ENCODE measurements around the gene DLG2. TPM values are rescaled to one million over a fixed set of nuclear protein-coding genes. Genes with fewer than 3 reads are reported as not detected.

The DLG2 gene
- total and polyA plus RNA-seq, 2 of the 8 experiments (the other 6 are each of a cell fraction or from before 2014, with no cell fraction given) = 1.7 to 14.3 TPM

GRCh38 chr11:84882056-84882455, 745.1 kb downstream of the DLG2 start (continued):
- TF ChIP-seq RNF2 (IDR thresholded peaks at IDR 0.05; ENCODE audit: borderline replicate concordance, low read depth, low read length, missing control alignments, poor library complexity, severe bottlenecking) (no peak), CTBP2 (IDR thresholded peaks at IDR 0.05; ENCODE audit: borderline replicate concordance, insufficient read depth, insufficient read length, low read length) (no peak), KDM5A (IDR thresholded peaks at IDR 0.05; ENCODE audit: low read length) (no peak), KDM1A (IDR thresholded peaks at IDR 0.05; ENCODE audit: borderline replicate concordance, low read length) (no peak), TCF12 (IDR thresholded peaks at IDR 0.05; ENCODE audit: low read depth, low read length) (no peak), HDAC2 (IDR thresholded peaks at IDR 0.05; ENCODE audit: borderline replicate concordance in 1 of 2, low read depth in 2 of 2, low read length in 2 of 2) (no peak), POU5F1 (IDR thresholded peaks at IDR 0.05; ENCODE audit: low read depth, low read length) (no peak), TAF1 (IDR thresholded peaks at IDR 0.05; ENCODE audit: low read depth, low read length) (no peak), TBP (IDR thresholded peaks at IDR 0.05; ENCODE audit: low read depth, low read length) (no peak)
- TF ChIP-seq, protein P1, sequence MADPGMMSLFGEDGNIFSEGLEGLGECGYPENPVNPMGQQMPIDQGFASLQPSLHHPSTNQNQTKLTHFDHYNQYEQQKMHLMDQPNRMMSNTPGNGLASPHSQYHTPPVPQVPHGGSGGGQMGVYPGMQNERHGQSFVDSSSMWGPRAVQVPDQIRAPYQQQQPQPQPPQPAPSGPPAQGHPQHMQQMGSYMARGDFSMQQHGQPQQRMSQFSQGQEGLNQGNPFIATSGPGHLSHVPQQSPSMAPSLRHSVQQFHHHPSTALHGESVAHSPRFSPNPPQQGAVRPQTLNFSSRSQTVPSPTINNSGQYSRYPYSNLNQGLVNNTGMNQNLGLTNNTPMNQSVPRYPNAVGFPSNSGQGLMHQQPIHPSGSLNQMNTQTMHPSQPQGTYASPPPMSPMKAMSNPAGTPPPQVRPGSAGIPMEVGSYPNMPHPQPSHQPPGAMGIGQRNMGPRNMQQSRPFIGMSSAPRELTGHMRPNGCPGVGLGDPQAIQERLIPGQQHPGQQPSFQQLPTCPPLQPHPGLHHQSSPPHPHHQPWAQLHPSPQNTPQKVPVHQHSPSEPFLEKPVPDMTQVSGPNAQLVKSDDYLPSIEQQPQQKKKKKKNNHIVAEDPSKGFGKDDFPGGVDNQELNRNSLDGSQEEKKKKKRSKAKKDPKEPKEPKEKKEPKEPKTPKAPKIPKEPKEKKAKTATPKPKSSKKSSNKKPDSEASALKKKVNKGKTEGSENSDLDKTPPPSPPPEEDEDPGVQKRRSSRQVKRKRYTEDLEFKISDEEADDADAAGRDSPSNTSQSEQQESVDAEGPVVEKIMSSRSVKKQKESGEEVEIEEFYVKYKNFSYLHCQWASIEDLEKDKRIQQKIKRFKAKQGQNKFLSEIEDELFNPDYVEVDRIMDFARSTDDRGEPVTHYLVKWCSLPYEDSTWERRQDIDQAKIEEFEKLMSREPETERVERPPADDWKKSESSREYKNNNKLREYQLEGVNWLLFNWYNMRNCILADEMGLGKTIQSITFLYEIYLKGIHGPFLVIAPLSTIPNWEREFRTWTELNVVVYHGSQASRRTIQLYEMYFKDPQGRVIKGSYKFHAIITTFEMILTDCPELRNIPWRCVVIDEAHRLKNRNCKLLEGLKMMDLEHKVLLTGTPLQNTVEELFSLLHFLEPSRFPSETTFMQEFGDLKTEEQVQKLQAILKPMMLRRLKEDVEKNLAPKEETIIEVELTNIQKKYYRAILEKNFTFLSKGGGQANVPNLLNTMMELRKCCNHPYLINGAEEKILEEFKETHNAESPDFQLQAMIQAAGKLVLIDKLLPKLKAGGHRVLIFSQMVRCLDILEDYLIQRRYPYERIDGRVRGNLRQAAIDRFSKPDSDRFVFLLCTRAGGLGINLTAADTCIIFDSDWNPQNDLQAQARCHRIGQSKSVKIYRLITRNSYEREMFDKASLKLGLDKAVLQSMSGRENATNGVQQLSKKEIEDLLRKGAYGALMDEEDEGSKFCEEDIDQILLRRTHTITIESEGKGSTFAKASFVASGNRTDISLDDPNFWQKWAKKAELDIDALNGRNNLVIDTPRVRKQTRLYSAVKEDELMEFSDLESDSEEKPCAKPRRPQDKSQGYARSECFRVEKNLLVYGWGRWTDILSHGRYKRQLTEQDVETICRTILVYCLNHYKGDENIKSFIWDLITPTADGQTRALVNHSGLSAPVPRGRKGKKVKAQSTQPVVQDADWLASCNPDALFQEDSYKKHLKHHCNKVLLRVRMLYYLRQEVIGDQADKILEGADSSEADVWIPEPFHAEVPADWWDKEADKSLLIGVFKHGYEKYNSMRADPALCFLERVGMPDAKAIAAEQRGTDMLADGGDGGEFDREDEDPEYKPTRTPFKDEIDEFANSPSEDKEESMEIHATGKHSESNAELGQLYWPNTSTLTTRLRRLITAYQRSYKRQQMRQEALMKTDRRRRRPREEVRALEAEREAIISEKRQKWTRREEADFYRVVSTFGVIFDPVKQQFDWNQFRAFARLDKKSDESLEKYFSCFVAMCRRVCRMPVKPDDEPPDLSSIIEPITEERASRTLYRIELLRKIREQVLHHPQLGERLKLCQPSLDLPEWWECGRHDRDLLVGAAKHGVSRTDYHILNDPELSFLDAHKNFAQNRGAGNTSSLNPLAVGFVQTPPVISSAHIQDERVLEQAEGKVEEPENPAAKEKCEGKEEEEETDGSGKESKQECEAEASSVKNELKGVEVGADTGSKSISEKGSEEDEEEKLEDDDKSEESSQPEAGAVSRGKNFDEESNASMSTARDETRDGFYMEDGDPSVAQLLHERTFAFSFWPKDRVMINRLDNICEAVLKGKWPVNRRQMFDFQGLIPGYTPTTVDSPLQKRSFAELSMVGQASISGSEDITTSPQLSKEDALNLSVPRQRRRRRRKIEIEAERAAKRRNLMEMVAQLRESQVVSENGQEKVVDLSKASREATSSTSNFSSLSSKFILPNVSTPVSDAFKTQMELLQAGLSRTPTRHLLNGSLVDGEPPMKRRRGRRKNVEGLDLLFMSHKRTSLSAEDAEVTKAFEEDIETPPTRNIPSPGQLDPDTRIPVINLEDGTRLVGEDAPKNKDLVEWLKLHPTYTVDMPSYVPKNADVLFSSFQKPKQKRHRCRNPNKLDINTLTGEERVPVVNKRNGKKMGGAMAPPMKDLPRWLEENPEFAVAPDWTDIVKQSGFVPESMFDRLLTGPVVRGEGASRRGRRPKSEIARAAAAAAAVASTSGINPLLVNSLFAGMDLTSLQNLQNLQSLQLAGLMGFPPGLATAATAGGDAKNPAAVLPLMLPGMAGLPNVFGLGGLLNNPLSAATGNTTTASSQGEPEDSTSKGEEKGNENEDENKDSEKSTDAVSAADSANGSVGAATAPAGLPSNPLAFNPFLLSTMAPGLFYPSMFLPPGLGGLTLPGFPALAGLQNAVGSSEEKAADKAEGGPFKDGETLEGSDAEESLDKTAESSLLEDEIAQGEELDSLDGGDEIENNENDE (IDR thresholded peaks at IDR 0.05; ENCODE audit: insufficient replicate concordance, low read length) = no peak
